NCI-H510A treated with DMSO at 0.1 percent for 48 hours (cell line): ENCODE measurements around the gene AUTS2.

Experiments used
- DNase-seq: peaks from one replicate; lab custom pipeline; 2025; lab: John Stamatoyannopoulos, UW

AUTS2 gene

GRCh38 chr7:70723339-70723738, 1125.1 kb downstream of the AUTS2 start:
- DNase-seq, result no peak

- DNase-seq, result no peak
Measured at GRCh38 chr7:70725448-70725847, 1127.2 kb downstream of the AUTS2 start.

GRCh38 chr7:70726294-70726693, 1128.0 kb downstream of the AUTS2 start:
- DNase-seq, result no peak

- DNase-seq, result no peak
Measured at GRCh38 chr7:70726951-70727378, 1128.7 kb downstream of the AUTS2 start.

- DNase-seq, result no peak
Measured at GRCh38 chr7:70727861-70728260, 1129.6 kb downstream of the AUTS2 start.

- peak; percentile 6 for DNase-seq
Measured at GRCh38 chr7:70728872-70729552, 1130.7 kb downstream of the AUTS2 start.

GRCh38 chr7:70729553-70730157, 1131.4 kb downstream of the AUTS2 start:
- peak; percentile 17 for DNase-seq

GRCh38 chr7:70730451-70731110, 1132.3 kb downstream of the AUTS2 start:
- no peak for DNase-seq

GRCh38 chr7:70733090-70733489, 1134.8 kb downstream of the AUTS2 start:
- no peak for DNase-seq

GRCh38 chr7:70734411-70734810, 1136.1 kb downstream of the AUTS2 start:
- no peak for DNase-seq

GRCh38 chr7:70735313-70735712, 1137.0 kb downstream of the AUTS2 start:
- no peak for DNase-seq

- DNase-seq, result no peak
Measured at GRCh38 chr7:70736715-70737460, 1138.6 kb downstream of the AUTS2 start.

- peak; percentile 16 for DNase-seq
Measured at GRCh38 chr7:70738151-70738885, 1140.0 kb downstream of the AUTS2 start.

GRCh38 chr7:70739646-70740210, 1141.5 kb downstream of the AUTS2 start:
- DNase-seq, result no peak

- DNase-seq, result no peak
Measured at GRCh38 chr7:70741666-70742065, 1143.4 kb downstream of the AUTS2 start.

- DNase-seq, result no peak
Measured at GRCh38 chr7:70743531-70744325, 1145.5 kb downstream of the AUTS2 start.

GRCh38 chr7:70744492-70744891, 1146.2 kb downstream of the AUTS2 start:
- DNase-seq, result no peak

GRCh38 chr7:70749831-70750230, 1151.6 kb downstream of the AUTS2 start:
- no peak for DNase-seq

- no peak for DNase-seq
Measured at GRCh38 chr7:70751895-70752294, 1153.6 kb downstream of the AUTS2 start.

- no peak for DNase-seq
Measured at GRCh38 chr7:70752794-70753241, 1154.5 kb downstream of the AUTS2 start.

GRCh38 chr7:70756789-70757188, 1158.5 kb downstream of the AUTS2 start:
- no peak for DNase-seq
